ENCODE measurements around the gene RET.
"Not testable (repeated sequence)": the region's sequence is repeated elsewhere in the genome, so short reads cannot be mapped to it uniquely, and the experiment has no call there.

The RET gene

DNA sequence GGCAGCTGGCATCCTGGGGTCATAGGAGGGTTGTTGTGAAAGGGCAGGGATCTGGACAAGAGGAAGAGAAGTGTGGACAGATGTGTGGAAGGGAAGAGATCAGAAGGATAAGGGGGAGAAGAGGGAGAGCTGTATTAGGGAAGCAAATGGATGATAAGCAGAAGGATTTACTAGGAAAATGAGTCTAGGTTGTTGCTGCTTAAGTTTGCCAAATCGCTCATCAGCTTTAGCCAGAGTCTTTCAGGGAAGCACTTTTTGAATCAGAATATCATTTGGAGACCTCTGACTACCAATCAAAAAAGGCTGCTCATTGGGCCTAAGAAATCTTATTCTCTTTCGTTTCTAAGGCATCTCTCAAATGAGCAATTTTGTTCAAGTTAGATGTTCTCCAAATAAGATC is 58.8 kb downstream of the RET start:
- no peak for DNase-seq (ENCODE audit: low read depth)

DNA sequence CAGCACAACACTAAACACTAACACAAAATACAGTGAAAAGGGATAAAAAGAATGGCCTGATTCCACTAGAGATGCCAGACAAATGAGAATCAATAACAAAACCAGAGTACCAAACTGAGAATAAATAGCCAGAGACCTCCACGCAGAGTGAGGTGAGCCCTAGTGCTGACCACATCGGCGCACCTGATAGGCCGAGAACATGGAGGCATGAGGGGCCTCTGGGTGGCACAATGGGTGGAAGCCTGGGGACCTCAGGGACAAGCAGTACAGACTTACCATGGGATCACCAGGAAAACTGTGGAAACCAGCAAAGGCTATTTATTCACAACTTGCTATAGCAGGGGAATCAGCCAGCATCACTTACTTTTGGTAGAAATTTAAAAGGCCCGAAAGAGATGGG is 59.6 kb downstream of the RET start:
- DNase-seq (ENCODE audit: low read depth), result no peak

DNA sequence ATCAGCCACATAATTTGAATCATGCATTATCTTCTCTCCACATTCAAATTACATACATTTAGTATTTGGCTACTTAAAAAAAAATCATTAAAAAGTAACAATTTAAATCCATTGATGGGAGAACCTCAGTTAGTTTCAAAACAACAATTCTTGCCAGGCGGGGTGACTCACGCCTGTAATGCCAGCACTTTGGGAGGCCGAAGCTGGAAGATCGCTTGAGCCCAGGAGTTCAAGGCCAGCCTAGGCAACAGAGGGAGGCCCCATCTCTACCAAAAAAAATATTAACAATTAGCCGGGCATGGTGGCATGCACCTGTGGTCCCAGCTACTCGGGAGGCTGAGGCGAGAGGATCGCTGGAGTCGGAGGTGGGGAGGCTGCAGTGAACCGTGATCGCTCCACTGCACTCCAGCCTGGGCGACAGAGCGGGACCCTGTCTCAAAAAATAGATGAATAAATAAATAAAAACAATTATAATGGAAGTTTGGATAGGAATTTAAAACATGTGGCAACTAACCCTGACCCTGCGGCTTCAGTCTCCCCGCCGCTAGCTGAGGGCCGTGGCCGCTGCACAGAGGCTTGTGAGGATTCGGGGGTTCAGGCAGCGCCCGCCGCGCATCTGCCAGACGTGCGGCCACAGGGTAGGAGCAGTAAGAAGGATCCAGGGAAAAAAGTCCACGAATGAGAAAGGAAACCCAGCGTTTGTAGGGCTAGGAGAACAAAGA is 60.3 kb downstream of the RET start:
- DNase-seq (ENCODE audit: low read depth), result peak; percentile 59

DNA sequence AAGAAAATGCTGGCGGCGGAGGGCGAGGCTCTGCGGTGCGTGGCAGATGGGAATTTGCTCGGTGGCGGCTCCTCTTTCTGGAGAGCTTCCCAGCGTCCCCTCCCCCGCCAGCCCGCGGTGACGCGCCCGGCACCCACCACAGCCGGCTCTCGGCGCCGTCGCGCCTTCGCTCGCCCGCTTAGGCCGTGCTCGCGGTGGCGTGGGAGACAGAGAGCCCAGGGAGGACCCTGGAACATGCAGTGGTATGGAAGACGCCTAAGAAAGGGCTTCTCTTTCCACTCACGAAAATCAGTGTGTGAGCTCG is 60.8 kb downstream of the RET start:
- DNase-seq (ENCODE audit: low read depth), result peak; percentile 64

DNA sequence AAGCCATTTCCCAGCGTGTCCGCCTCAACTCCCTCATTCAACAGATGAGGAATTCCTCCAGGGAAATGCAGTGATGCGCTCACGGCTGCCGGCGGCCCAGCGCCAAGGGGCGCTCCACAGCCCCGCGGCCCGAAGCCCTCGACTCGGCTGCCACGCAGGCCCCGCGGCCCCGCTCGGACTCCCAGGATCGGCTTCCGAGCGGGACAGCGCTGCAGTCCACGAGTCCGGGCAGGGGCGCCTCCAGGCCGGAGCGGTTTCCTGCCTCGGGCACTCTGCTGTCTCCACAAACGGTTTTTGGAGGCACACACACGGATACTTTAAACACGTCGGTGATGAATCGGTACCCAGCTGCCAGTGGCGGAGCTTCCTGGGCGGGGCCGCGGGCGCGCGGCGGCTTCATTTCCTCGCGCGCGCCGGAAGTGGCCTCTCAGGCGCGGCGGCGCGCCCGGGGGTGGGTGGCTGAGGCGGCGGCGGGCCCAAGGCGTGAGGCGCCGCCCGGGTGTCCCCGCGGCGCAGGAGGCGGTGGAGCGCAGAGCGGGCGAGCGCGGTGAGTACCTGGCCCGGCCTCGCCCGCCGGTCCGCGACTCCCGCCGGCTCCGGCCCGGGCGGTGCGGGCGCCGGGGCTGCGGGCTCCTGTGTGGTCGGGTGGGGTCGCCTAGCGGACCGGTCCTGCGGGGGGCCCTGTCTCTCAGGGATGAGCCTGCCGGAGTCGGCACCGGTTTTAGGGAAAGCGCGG is 61.3 kb downstream of the RET start, which contains the start of gene CSGALNACT2:
TSS of gene CSGALNACT2 (plus strand) at position 425 of the 736 bp plus-strand sequence. CDS start 16,705 bp downstream, outside the sequence.
- peak; percentile 84 for DNase-seq (ENCODE audit: low read depth)

DNA sequence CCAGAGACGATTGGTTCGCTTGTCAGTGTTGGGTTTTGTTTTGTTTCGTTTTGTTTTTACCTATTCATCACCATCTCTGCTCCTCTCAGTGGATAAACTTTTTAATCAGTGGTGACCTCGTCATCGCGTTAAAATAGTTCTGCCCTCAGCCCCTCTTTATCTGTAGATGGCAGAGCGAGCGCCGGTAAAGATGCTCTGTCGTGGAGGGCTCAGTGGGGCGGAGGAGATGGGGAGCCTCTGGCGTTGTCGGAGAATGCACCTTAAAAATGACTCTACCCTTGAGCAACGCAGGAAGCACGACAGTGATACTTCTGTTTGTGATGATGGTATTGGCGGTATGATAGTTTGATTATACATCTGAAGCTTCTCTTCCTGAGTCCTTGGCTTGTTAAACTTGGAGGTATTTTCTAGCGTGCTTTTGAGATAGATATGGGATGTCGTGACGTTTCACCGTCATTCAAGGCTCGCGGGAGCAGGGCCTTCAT is 61.9 kb downstream of the RET start:
- peak; percentile 32 for DNase-seq (ENCODE audit: low read depth)

DNA sequence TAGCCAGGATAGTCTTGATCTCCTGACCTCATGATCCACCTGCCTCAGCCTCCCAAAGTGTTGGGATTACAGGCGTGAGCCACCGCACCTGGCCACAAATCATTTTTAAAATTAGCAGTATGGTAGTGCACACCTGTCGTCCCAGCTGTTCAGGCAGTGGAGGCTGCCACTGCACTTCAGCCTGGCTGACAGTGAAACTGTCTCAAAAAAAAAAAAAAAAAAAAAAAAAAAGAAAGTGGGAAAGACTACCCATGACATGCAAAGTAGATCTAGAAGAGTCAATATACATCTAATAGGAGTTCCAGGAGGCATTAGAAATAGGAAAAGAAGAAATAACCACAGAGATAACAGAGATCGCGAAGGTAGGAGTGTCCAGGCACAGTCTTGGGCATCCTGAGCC is 64.6 kb downstream of the RET start:
- no peak for DNase-seq (ENCODE audit: low read depth)

DNA sequence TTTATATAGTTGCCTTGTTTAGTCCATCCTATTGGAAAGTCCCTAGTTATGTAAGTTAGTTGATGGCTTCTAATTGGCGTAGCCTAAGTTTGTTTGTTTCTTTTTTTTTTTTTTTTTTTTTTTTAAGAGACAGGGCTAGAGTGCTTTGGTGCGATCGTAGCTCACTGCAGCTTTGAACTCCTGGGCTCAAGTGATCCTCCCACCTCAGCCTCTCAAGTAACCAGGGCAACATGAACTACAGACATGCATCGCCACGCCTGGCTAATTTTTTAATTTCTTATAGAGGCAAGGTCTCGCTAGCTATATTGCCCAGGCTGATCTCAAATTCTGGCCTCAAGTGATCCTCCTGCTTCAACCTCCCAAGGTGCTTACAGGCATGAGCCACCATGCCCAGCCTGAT is 68.4 kb downstream of the RET start:
- no peak for DNase-seq (ENCODE audit: low read depth)

DNA sequence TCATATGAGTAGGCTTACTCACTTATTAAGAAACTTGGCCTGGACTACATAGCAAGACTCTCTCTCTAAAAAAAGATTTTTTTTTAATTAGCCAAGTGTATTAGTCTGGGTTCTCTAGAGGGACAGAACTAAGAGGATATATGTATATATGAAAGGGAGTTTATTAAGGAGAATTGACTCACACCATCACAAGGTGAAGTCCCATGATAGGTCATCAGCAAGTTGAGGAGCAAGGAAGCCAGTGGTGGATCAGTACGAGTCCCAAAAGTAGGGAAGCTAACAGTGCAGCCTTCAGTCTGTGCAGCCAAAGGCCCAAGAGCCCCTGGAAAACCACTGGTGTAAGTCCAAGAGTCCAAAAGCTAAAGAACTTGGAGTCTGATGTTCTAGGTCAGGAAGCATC is 69.1 kb downstream of the RET start:
- DNase-seq (ENCODE audit: low read depth), result not testable (repeated sequence)

DNA sequence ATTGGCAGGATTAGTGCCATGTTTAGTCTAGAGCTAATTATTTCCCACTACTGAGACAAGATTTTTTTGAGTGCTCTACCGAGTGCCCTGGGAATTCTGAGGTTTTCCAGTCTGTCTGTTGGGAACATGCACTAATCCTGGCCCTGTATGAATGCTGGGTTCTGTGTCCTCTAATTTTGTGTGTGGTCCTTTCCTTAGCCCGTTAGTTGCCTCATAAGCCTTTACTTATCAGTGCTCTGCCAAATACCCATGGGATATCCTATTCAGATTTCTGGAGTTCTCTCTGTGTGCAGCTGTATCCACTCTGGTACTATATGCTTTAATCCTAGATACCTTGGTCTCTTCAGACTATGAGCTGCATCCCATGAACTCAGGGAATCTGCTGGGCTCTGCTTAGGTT is 74.5 kb downstream of the RET start:
- DNase-seq (ENCODE audit: low read depth), result peak; percentile 29

DNA sequence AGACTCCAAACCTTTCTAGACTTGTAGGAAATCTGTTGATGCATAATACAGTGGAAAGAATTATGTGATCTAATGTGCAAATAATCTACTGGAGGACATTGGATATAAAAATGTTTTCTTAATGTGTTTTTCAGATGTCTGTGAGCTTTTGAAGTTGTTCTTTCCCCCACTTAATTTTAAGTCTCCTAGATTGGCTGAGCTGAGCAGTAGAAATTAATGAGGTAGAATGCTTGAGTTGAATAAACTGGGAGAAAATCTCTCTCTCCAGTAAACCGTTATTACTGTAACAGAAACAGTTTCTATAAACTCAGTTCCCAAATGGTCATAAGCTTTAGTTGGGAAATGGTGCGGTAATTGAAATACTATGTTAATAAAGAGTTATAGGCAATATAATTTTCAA is 77.0 kb downstream of the RET start:
- DNase-seq (ENCODE audit: low read depth), result no peak

DNA sequence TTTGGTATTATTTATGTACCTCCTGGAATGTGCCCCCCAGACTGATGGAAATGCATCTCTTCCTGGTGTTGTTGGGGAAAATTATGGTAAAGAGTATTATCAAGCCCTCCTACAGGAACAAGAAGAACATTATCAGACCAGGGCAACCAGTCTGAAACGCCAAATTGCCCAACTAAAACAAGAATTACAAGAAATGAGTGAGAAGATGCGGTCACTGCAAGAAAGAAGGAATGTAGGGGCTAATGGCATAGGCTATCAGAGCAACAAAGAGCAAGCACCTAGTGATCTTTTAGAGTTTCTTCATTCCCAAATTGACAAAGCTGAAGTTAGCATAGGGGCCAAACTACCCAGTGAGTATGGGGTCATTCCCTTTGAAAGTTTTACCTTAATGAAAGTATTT is 78.4 kb downstream of the RET start:
- no peak for DNase-seq (ENCODE audit: low read depth)

DNA sequence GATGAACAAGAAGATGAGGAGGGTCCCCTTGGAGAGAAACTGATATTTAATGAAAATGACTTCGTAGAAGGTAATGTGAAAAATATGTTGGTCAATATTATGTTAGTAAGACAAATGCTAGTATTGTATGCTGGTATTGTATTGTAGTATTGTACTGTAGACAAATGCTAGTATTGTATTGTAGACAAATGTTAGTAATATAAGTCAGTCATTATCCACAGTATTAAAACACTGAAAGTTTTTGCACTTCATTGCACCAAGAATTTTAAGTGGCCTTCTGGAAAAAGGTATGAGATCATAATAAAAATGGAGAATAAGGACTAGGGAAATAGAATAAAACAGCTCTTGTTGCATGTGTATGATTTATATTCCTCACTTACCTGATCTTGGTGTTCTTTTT is 78.9 kb downstream of the RET start:
- no peak for DNase-seq (ENCODE audit: low read depth)

DNA sequence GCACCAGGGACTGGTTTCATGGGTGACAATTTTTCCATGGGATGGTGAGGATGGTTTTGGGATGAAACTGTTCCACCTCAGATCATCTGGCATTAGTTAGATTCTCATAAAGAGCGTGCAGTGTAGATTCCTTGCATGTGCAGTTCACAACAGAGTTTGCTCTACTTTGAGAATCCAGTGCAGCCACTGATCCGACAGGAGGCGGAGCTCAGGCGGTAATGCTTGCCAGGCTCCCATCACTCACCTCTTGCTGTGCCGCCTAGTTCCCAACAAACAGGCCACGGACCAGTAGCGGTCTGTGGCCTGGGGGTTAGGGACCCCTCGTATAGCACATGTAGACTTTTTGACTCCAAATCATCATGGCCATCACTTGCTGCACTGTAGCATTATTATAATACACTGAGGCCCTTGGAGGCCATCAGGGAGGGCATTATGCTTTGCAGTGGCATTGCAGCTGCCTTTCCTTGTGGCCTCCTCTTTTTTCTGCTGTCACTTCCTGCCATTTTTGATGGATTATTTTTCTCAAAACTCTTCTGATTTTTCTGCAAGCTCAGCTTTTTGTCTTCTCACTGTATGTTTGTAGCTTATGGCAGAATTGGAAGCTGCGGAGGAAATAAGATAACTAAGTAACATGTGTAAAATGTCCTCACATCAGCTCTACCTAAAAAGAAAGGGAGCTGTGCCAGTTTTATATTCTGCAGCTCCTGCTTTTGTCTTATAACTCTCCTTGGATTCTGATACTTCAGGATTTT is 79.9 kb downstream of the RET start:
- no peak for DNase-seq (ENCODE audit: low read depth)

DNA sequence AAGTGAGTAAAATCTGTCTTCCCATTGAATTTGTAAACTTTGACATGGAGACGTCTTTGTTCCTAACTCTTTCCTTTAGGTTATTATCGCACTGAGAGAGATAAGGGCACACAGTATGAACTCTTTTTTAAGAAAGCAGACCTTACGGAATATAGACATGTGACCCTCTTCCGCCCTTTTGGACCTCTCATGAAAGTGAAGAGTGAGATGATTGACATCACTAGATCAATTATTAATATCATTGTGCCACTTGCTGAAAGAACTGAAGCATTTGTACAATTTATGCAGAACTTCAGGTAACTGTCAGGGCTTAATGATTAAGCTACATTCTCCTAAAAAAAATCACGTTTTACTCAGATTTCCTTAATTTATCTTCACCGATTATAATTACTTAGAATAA is 81.8 kb downstream of the RET start:
- DNase-seq (ENCODE audit: low read depth), result no peak

DNA sequence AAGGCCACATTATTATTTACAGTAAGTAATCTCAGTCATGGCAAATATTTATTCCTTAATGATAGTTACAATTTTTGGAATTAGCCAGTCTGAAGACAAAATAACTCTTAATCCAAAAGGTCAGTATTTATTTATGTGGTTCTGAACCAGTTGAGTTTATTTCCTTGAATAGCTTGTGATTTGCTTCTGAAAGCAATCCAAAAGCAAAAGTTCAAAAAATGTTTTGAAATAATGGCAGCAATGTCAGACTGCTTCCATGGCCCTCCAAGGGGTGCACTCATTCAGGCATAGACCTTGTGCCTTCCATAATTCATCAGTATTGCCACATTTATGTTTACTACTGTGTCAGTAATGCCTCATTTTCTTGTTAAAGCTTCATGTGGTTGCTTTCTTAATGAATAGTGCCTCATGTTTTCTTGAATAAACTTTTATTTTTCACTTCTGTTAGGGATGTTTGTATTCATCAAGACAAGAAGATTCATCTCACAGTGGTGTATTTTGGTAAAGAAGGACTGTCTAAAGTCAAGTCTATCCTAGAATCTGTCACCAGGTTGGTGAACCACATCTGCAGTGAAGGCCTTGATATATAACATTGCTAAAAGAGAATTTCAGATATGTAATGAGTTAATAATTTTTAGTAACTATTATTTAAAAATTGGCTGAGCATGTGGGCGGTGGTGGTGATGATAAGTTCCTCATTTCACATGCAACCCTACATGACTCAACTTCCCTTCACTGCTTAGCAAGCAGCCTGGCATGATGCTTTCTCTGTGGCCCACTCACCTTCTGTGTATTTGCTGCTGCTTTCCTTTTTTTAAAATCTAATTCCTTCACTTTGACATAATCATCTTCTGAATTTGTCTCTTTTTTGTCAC is 83.4 kb downstream of the RET start:
- DNase-seq (ENCODE audit: low read depth), result peak; percentile 82

DNA sequence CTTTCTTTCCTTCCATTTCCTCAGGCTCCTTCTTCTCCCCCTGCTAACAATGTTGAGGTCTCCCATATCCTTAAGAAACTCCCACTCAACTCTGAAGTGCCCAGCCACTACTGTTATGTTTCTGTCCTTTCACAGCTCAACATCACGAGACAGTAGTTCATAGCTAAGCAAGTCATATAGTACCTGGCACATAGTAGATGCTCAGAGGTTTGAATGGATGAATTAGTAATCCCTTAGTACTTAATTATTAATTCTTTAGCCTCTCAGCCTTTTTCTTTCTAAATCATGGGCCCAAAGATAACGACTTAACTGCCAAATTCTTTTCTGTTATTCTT is 84.0 kb downstream of the RET start:
- no peak for DNase-seq (ENCODE audit: low read depth)

DNA sequence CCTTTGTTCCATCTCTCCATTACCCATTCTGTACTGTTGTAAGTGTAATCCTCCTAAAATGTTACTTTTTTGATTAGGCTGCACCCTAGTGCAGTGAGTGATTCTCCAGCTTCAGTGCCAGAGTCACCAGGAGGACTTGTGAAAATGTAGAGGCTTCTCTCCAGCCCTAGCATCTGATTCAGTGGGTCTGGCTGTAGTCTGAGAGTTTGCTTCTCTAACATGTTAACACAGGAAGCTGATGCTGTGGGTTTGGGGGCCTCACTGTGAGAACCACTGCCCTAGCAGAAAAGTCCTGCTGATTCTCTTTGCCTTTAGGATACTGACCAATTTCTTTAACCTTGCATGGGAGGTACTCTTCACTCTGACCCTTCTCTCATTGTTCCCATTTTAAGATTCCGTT is 85.7 kb downstream of the RET start:
- DNase-seq (ENCODE audit: low read depth), result no peak

DNA sequence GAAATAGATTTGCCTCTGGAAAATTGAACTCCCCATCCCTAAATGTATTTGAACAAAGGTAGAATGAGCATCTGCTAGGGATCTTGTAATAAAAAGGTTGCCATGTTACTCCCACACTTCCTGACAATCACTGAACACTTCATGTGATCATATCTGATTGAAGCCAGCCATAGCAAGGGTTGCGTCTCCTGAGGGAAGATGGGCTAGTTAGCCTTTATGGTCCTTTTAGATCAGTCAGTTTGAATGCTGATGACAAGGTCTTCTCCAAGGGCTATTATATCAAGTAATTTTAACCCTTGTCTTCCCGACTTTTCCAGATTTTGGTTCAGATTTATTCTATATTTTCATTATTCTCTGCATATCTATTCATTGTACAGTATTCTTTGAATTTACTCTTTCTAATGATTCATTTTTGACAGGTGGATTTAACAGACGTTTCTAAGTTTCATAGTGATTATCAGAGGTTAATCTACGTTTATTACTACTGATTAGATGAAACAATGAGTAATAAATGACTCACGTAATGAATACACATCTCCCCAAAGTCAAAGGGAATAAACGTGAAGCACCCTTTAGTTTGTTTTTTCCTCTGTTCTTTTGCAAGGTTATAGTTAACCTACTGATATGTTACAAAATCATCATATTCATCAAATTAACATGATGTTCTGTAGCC is 89.5 kb downstream of the RET start:
- DNase-seq (ENCODE audit: low read depth), result no peak

DNA sequence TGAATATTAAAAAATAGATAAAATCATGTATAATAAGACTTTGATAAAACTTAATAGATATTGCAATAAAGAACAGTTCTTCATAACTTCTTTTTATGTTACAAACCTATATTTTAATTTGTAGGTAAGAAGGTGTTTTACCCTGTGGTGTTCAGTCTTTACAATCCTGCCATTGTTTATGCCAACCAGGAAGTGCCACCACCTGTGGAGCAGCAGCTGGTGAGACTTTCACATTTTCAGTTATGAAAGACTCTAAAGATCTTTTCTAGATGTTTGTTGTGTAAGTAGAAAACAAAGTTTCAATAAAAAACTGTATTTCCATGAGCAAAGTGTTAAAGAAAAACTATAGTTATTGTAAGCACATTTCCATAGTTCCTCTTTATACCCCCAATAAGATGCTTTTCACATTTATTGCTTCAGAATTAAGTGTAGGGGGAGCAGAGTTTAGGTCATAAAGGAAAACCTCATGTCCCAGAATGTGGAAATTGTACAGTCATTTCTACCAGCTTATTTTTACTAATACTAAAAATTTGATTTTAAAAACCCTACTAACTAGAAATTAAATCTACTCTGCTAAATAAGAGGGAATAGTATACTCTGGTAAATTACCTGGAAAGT is 90.1 kb downstream of the RET start:
- no peak for DNase-seq (ENCODE audit: low read depth)

DNA sequence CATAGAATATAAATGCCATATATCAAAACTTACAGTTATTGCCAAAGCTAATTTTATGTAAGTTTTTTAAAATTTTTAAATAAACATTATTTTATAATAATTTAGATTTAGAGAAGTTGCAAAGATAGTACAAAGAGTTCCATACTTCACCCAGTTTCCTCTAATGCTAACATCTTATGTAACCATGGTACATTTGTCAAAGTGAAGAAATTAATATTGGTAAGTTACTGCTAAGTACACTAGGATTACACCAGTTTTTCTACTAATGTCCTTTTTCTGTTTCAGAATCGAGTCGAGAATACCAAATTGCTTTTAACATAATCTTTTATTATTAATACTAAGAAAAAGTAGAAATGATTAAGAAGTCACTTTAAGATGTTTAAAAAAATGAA is 90.6 kb downstream of the RET start:
- no peak for DNase-seq (ENCODE audit: low read depth)
